GOT3 (cell line): ENCODE measurements around the gene DNASE2.

Experiments
- DNase-seq: peaks from one replicate; lab custom pipeline; 2025; ENCODE audit warnings: mixed read lengths; lab: John Stamatoyannopoulos, UW

The DNASE2 gene

DNA sequence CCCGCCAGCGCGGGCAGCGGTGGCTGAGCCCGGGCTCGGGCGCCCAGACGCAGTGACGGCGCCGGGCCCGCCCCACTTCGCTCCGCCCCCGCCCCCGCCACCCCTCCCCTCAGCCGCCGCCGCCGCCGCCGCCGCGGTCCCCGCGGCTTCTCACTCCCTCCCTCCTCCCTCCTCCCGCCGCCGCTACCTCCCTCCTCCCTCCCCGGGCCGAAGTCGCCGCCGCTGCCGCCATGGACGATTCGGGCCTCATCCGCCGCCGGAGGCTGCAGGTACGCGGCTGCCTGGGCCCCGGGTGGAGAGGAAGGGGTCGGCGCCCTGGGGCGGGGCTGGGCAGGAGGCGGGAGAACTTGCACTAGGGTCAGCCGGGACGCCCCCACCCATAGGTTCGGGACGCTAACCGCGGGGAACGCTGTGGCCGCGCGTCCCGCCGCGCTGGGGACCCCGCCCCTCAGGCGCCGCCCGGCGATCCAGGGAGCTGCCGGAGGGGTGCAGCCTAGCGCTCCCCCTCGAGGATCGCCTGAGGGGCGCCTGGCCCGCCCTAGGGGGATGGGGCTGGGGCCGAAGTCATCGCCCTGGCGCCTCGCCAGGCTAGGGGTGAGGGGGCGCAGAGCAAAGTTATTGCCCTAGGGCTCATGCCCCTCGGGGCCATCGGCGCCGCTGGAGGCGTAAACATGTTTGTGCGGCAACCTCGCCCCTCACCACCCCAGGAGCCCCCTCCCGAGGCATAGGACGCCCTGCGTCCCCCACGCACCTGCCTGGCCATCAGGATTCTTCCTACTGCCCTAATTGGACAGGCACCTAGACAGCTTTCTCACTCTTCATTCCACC lies 47.3 kb downstream of the DNASE2 start:
- no peak for DNase-seq

- no peak for DNase-seq
Measured at GRCh38 chr19:12833418-12833737, 47.9 kb downstream of the DNASE2 start.

GRCh38 chr19:12828494-12828893 lies 52.8 kb downstream of the DNASE2 start:
- no peak for DNase-seq

DNA sequence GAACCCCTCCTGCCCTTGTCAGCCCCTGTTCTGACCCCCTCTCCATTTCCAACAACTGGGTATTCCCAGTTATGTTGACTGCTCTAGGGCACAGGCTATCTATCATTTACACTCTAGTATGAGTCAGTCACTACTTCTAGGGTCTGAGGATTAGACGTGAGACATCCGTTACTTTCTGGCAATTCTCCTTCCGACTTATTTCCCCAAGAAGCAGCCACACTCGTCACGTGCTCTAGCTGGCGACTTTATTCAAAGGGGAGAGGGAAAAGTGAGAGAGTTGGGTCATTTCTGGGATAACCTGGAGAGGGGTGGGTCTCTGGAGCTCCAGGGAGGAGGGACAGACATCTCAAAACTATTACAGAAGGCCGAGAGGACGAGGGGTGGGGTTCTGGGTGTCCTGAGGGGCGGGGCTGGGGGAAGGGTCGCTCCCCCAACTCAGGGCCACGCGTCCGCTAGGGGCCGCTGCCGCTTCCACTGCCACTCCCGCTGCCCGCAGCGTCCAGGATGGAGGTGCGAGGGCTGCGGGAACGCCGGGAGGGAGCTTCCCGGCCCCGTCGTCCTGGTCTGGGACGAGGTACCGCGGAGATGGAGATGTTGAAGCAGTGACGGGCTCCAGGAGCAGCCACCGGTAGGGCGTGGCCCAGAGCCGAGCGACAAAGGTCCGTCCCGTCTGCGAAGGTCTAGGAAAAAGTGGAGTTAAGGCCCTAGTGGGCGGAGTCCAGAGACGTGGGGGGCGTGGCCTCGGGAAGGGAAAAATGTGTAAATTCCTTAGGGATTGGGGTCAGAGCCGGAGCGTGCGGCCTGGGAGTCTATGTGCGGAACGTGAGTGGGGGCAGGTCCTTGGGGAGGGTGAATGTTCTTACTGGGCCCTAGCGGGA lies 55.8 kb downstream of the DNASE2 start:
- DNase-seq = no peak
